CD1c-positive myeloid dendritic cell (primary cell): ENCODE measurements around the gene WNT2.

Source experiments
- DNase-seq: peaks from one replicate; pipeline ENCODE4 v3.0.0-alpha.2; 2016; ENCODE audit errors: extremely low spot score

WNT2 gene

DNA sequence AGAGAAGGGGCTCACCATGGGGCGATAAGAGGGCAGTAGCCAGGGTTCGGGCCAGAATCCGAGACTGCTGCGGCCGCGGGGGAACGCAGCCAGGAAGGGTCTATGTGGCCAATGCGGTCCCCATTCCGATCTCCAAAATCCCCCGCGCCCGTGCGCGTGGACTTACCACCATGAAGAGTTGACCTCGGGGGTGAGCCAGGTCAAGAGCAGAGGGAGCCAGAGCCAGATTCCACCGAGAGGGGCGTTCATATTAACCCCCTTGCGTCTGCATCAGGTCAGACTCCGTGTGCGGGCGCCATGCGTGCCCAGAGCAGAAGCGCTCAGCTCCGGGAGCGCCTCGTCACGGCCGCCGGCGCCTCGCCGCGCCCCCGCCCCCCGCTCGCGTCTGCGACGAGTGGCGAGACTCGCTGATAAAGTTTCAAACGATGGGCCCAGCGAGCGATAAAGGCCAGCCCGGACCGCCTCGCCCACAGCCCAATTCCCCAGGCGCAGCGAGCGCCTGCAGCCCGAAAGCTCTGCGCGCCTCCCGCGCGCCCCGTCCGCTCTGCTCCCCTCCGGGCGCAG lies at the start of gene WNT2:
Gene WNT2, minus strand, starts transcription at position 318 of the 564 bp plus-strand sequence. Its CDS starts 69 bp downstream, at position 249.
- no peak for DNase-seq

DNA sequence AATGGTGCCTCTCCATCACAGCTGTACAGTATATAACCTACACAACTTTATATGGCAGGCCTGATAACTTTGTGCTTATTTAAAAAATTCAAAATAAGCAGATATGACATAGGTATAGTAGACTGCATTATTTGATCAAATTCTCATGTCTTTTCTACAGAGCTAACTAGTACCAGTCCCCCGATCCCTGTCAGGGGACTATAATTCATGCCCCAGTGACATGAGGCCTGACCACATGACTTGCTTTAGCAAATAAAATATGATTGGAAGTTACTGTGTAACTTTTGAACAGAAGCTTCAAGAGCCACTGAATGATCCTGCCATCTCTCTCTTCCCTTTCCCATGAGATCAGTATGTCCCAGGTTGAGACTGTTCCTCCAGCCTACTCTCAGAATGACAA lies 49.2 kb upstream of the WNT2 start:
- DNase-seq = no peak

DNA sequence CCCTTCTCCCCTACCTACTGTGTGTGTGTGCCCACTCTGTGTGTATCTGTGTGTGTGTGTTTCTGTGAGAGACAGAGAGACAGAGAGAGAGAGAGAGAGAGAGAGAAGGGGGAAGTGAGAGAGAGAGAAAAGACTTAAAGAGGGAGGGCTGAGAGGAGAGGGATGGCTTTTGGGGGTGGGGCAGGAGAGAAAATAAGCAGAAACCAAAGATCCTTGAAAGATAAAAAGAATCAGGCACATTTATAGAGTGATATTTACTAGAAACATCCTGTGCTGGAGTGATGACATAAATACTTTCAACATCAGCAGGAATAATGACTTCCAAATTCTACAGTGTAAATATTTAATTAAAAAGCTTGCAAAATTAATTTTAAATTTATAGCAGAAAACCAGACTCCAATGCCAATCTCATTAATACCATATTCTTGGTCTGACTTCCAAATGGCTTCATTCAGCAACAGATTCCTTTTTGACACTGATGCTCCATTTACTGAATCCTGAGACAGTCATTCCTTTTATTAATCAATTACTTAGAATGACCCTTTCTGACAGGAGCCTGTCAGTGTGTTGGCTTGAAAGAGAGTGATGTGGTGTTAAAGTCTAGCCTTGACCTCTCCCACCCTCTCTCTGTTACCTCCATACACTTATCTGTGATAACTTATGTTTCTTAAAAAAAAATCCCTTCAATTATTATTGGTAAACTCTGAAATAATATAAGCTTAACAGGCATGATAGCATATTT lies 41.7 kb upstream of the WNT2 start:
- no peak for DNase-seq

DNA sequence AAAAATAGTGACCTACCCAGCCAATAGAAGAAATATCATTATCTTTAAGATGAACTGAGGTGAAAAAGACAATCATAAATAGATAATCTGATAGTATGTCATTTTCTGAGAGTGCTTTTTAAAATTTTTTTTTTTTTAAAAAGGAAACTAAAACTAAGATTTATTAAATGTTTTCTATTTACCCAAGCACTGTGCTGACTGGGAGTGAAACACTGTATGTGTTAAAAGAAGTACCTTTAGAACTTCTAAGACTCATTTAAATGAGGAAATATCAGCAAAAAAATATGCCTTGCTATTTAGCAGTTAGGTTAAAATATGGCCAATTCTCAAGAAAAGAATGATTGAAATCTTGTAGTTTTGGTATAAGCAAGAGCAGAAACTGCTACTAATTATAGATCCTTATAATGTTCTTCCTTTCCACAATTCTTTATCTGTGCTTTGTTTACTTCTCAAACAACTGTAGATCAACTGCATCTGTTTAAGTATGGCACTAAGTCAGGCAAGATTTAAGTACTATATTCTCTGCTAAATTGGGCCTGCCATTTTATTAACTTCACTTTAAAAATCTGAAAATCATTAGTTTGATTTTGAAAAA lies 39.5 kb upstream of the WNT2 start:
- DNase-seq = no peak

DNA sequence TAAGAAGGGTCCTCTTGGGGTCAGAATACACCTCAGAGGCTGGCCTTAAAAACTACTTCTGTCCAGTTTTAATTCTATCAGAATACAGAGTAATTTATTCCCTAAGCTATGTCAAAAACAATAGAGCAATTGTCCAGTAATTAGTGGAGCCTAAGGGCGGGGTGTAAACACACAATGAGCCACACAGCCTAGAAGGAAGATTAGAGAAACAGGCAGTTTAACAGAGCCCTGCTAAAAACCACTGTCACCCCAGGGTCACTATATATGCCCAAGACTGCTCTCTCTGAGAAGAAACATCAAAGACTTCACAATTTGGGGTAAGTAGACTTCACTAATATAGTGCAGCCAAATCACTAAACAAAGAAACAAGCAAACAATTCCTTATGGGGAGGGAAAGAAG lies 27.2 kb upstream of the WNT2 start:
- no peak for DNase-seq

DNA sequence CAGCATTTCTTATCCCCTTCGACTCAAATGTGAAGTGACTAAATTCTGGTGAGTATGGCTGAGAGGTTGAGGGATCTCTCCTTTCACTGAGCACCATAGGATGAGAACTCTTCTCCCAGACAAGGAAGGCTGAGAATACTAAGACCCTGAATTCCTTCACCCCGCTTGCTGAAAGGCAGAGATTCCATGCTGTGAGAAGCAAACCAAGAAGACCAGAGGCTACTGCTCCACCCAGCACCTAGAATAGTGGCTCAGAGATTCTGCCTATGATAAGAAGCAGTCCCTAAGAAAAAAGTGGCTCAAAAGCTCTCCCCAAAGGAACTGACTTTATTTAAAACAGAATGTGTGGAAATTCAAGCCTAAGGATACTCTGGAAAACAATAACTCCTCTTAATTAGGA lies 26.7 kb upstream of the WNT2 start:
- no peak for DNase-seq

DNA sequence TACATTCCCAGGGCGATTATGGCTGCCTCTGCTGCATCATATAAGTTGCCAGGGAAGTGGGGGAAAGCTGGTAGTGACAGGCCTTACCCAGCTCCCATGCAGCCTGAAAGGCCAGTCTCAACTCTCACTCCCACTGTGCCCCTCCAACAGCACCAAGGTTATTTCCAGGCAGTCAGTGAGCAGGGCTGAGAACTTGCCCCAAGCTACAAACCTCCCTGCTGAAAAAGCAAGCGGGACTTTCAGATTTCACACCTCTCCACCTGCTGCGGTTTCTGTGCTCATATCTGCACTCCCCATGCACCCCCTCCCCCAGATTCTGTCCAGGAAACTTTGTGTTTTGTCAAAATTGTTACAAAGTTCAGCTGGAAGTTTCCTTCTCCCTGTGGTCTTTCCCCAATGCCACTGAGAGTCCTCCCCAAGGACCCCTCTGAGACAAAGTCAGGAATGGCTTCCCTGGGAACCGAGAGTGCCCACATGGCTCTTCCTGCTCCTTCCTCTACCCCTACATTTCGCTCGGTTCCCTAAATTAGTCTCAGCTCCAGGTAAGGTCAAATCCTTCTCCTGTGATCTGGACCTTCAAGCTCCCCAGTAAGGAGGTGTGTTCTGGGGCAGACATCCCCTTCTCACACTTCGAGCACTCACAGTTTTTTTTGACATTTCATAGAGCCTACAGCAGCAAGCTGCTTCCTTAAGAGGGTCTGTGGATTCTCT lies 25.3 kb upstream of the WNT2 start:
- no peak for DNase-seq

DNA sequence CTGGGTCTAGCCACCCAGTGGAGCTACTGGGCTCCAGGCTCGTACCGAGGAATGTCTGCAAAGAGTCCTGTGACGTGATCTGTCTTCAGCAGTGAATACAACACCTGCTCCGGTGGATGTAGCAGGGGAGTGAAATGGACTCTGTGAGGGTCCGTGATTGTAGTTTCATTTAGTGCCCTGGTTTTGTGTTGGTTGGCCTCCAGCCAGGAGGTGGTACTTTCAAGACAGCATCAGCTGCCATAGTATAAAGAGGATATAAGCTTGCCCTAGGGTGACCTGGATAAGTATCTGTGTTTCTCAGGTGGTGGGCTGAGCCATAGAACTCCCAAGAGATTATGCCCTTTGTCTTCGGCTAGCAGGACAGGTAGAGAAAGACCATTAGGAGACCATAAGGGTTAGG lies 24.6 kb upstream of the WNT2 start:
- no peak for DNase-seq

DNA sequence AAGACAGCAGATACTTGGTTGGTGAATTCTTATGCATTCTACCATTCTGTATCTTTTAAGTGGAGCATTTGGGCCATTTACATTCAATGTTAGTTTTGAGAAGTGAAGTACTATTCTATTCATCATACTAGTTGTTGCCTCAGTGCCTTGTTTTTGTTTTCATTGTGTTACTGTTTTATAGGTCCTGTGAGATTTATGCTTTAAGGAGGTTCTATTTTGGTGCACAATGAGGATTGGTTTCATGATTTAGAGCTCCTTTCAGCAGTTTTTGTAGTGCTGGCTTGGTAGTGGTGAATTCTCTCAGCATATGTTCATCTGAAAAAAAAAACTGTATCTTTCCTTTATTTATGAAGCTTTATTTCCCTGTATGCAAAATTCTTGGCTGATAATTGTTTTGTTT lies 23.3 kb upstream of the WNT2 start:
- no peak for DNase-seq

DNA sequence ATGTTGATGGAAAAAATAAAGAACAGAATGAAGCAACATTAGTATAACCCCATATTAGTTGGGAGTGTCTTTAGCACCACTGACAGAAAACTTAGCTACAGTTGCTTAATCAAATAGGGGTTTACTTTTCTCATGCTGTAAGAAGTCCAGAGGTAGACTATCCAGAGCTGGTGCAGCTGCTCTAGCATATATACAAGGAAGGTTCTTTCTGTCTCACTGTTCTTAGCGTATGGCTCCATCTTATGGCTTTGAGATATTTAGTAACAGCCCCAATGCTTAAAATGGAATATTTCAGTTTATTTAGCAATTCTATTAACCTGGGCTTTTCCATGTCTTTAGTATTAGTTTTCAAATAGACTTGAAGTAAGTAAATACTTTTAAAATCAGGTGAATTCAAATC lies 15.2 kb upstream of the WNT2 start:
- no peak for DNase-seq

DNA sequence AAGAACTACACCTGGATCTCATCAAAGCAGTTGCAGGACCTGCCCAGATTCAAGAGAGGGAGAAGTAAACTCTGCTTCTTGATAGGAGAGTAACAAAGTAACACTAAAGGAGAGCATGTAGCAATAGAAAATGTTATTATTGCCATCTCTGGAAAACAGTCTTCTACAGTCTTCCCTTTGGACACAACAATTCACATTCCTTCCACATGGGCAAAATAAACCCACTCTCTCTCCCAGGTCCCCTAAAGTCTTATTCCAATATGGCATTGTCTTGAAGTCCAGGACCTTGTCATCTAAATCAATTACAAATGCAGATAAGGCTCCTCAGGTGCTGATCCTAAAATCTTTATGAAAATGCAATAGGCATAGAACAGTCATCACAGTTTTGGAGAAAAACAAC lies 10.3 kb upstream of the WNT2 start:
- DNase-seq = no peak

DNA sequence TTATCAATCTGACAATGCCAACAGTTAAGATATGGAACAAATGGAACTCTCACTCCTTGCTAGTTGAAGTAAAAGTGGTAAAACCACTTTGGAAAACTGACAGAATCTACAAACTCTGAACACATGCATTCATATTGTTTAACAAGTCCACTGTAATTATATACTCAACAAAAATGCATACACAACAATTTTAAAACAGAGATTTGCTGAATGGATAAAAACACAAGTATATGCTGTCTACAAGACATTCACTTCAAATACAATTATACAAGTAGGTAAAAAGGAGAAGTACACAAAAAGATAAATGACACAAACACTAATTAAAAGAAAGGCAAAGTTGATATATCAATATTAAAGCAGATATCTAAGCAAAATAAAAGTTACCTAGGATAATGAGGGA lies 9.2 kb upstream of the WNT2 start:
- no peak for DNase-seq

DNA sequence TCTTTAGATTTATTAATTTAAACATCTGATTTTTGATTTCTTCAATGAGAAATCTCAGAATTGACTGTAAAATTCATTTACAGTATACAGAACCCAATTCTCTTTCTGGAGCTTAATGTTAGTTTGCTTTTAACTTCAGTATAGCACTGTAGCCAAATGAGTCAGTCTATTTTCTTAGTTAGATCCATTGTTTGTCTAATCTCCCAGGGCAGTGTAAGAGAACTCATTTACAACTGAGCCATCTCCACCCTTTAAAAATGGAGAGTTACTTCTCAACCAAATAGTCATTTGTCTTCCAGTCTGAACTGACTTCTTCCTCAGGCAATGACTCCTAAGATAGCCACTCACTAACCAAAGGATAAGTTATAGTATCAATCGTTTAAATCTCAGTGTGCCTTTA lies 3.0 kb upstream of the WNT2 start:
- no peak for DNase-seq

DNA sequence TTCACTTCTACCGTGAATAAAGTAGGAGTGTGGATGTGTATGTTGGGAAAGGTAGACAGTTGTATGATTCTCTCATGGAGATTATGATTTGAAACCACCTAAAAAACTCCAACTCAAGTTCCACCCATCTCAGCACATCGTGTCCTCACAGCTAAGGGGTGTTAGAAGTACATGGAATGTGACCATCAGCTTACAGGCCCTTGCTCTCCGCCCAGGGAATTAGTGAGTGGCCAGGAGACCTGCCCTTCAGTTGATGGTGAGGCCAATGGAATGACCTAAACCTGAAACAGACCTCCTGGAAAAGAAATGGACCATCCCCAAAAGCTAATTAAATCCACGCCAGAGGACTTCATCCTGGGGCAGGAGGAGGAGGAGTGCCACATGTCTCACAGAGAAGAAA lies 2.1 kb upstream of the WNT2 start:
- DNase-seq = no peak

DNA sequence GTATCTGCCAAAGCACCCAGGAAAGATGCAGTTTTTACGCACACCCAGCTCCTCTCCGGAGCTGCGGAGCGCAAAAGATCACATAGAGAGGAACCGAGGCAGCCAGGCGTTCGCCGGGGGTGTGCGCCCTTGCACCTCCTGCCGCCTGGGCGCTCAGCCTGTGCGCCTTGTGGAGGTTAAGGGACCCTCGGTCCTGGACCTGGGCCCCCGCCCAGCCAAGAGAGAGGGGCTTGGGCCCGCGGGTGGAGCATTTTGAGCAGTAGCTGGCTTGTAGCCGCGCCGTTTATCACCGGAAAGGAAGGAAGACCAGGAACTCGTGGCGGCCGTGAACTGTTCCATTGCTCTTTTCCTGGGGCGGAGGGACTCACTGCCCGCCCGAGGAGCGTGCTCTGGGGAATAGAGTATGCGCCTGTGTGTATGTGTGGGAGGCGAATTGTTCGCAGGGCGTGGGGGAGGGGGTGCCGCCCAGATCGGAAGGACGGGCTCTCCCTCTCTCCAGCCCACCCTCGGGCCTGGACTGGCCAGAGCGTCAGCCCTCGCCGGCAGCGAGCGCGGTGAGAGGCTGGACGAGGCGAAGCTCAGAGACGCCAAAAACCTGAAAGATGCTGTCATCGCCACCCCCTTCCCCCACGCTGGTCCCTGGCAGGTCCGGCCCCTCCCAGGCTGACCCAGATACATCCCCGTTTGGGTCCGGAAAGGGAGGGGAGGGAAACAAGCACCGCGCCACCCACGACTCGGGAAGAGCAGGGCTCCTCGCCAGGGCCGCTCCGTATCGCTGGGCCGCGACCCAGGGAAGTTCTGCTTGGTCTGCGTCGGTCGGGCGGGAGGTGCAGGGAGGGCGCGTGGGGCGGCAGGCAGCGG lies 1.2 kb upstream of the WNT2 start:
- no peak for DNase-seq

DNA sequence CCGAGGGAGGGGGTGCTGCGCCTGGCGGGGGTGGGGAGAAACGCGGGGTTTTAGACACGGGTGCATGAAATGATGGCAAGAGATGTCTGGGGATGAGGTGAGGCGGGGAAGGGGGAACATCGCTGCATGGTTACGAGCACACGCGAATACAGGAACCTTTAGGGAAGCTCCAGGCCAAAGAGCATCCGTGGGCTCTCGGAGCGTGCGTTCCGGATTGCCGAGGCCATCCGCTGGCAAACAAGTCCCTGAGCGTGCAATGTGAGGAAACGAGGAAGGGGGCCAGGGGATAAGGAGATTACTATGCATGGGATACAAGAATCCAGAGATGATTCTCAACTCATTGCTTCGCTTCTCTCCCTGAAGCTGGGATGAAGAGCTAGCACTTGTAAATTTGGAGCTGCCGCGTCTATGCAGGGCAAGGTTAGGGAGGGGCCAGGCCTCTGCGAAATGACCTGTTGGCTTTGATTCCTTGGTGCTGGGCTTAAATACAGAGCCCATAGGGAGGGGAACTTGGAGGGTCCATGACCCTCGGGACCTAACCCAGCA lies 520 bp upstream of the WNT2 start:
- no peak for DNase-seq

DNA sequence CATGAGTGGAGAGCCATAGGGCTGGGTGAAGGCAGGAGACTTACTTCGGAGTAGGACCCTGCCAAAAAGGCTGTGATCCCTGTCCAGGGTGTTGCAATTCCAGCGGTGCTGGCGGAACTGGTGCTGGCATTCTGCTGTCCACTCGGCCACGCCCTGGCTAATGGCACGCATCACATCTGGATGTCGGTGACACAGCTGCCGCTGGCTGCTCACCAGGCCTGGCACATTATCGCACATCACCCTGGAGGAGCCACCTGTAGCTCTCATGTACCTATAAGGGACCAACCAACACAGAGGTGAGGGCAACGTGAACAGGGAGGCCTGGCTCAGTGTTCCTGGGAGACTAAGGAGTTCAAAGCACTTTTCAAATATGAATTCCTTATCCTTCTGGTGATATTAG lies 2.3 kb downstream of the WNT2 start:
- DNase-seq = no peak

DNA sequence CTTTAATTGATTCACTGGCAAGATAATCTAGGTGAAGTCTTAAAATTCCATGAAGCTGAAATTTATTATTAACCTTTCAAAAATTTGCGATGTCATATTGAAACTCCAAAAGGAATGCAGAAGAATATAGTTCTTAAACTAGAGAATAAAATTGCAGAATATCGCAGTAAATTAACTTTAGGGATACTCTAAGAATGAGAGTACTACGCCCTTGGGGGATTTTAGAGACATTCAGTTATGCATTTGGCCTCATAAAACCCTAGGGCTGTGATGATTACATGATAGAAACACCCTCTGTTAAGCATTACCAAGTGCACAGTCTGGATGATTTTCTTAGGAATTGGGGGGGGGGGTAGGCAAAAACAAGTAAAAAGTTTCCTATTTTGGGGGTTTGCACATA lies 3.7 kb downstream of the WNT2 start:
- no peak for DNase-seq

DNA sequence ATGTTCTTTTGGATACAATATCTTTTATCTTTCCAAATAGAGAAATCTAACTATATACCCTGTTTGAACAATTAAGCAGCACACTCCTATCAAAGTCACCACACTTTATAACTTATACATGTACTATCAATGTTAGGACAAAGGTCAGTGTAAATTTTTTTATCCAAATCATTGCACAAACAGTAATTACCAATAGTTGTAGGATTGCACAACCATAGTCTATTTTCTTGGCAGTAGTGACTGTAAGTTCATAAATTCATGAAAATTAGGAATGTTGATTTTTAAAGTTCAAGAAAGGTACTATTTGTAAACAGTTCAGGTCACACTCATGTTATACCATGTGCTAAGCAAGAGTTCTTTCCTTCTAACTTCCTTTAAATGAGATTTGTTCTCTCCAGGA lies 9.3 kb downstream of the WNT2 start:
- DNase-seq = no peak

DNA sequence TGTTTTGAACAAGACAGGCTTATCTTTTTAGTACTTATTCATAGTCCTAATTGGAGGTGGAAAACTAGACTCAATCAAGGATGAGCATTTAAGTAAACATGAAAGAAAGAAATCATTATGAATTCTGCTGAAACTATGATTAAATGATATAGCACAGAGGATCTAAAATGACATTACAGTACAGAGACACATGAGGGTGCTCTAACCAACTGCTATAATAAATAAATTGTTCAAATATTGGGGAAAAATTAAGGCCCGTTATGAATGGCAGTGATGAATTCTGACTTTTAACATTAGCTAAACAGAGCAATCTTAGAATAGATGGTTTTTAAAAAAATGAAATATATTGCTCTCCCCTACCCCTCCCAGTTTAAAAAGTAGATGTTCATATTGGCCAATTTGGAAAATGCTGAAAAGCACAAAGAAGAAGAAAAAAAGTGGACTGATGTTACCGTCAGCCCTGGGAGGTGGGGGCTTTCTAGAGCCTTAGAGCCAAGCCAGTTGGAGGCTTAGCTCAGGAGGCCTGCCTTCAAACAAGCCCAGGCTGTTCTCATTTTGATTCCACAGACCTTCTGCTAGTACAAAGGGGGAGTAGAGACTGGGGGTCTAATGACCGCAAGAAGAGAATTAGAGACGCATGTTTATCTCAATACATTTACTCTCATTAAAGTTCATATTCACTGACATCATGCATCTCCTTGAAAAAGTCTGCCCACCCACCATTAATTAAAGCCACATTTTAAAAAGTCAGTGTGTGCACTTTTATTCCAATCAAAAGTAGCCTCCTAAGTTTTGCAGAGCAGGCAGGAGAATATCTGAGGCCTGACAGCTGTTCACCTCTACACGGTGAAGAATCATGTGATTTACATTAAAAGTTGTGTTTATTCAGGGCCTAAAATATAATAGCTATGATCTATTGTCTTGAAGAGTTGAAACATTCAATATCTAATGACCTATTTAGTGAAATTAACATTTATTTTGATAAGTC lies 10.0 kb downstream of the WNT2 start:
- DNase-seq = no peak
